Spleen (tissue), 11 donors: ENCODE results near the gene LY86. TPM values are rescaled to one million over a fixed set of nuclear protein-coding genes. Genes with fewer than 3 reads are reported as not detected.

Source experiments
- DNase-seq: peaks from one replicate; pipeline ENCODE4 v3.0.0-alpha.2; 2020
- H3K27ac ChIP-seq, 8 donors: fragments of 200-600 bp; sonication (generic) in 7 of 8; 1 replicate in 4 of 8; 2 replicates in 4 of 8; pipeline versions ENCODE4 v1.5.0 to v1.8.0; 2016 to 2021; ENCODE audit warnings: inconsistent platforms in 4 of 8, mild to moderate bottlenecking in 4 of 8, moderate library complexity in 1 of 8
- H3K27me3 ChIP-seq, 7 donors: fragments of 200-600 bp; sonication (generic) in 6 of 7; replicated peaks in 1 of 7; 1 replicate in 4 of 7; 2 replicates in 3 of 7; pipeline versions ENCODE4 v1.5.0 to v1.8.0; 2016 to 2021; ENCODE audit warnings: inconsistent platforms in 3 of 7, mild to moderate bottlenecking in 1 of 7
- H3K36me3 ChIP-seq, 6 donors: fragments of 200-600 bp; sonication (generic) in 5 of 6; 1 replicate in 4 of 6; 2 replicates in 2 of 6; pipeline versions ENCODE4 v1.5.0 to v1.8.0; 2016 to 2021; ENCODE audit warnings: inconsistent platforms in 2 of 6
- H3K4me1 ChIP-seq, 6 donors: fragments of 200-600 bp; sonication (generic) in 5 of 6; 1 replicate in 3 of 6; 2 replicates in 3 of 6; pipeline versions ENCODE4 v1.5.0 to v1.8.0; 2016 to 2021; ENCODE audit warnings: inconsistent platforms in 3 of 6
- H3K4me3 ChIP-seq, 8 donors: fragments of 200-600 bp; sonication (generic) in 7 of 8; 1 replicate in 4 of 8; 2 replicates in 4 of 8; pipeline versions ENCODE4 v1.5.0 to v1.8.0; 2016 to 2021; ENCODE audit warnings: inconsistent platforms in 4 of 8, mild to moderate bottlenecking in 4 of 8, moderate library complexity in 2 of 8
- H3K9me3 ChIP-seq, 8 donors: fragments of 200-600 bp; sonication (generic) in 7 of 8; 1 replicate in 4 of 8; 2 replicates in 4 of 8; pipeline versions ENCODE4 v1.5.0 to v1.8.0; 2016 to 2021; ENCODE audit warnings: inconsistent platforms in 4 of 8
- POLR2A ChIP-seq, 3 donors: fragments of 450-650 bp; IDR thresholded peaks; one replicate each; pipeline ENCODE4 v1.5.1; 2017; ENCODE audit warnings: antibody characterized with exemption in 3 of 3, mild to moderate bottlenecking in 1 of 3
- POLR2AphosphoS5 ChIP-seq, 3 donors: sonication (generic); formaldehyde crosslinking; IDR thresholded peaks; one replicate each; pipeline ENCODE4 v1.5.1; 2017; ENCODE audit warnings: antibody characterized with exemption in 3 of 3
- WGBS, 5 donors: extraction: QIAGEN DNeasy Blood & Tissue Kit in 3 of 5; methylation state at CpG; one replicate each; pipeline versions ENCODE4 v1.1.5 to v1.1.7; 2013 to 2018; 5-methylcytosine and 5-hydroxymethylcytosine counted together
- intact Hi-C: fragments of 100-400 bp; cut with DNase I; formaldehyde crosslinking; loops from one replicate; pipeline ENCODE4 v1.15.0; 2023; ENCODE audit warnings: low total_unique reads
- polyA plus RNA-seq, 3 donors: library from polyadenylated mRNA; stranded (reverse); fragments of 200-250 nt; gene quantifications; one replicate each; pipeline ENCODE4 v1.2.1, GENCODE V29; 2013
- total RNA-seq, 7 donors: library from RNA; depleted of rRNA in 3 of 7; stranded (reverse); fragments of >200 nt in 3 of 7; fragmentation: NEBNext Ultra II Directional in 4 of 7; extraction: Animal tissue kit (Norgen Biotek cat#: 25700) in 4 of 7; gene quantifications; one replicate each; pipeline versions ENCODE4 v1.1.0 to v1.2.1, GENCODE V29; 2016 to 2021
- TF ChIP-seq, protein P1 (sequence below), 11 experiments: fragments of 200-600 bp in 7 of 11; fragments of 450-650 bp in 4 of 11; sonication (generic) in 4 of 11; IDR thresholded peaks in 8 of 11; conservative IDR thresholded peaks in 3 of 11; 1 replicate in 7 of 11; 2 replicates in 4 of 11; pipeline versions ENCODE4 v1.4.0 to v1.8.0; 2016 to 2021; ENCODE audit warnings: antibody characterized with exemption in 11 of 11, inconsistent platforms in 4 of 11, mild to moderate bottlenecking in 1 of 11
- donor health status: healthy with polysubstance abuse.
- donor health status: DM: no; HTN: no; CAD: no; lungs with moderate emphysema.
- donor health status: DM: no; HTN: no; CAD: no.
- donor health status: Bipolar disorder and iron deficiency.
- donor health status: healthy.
- donor health status: DM: no; HTN: no; CAD: no.
- donor health status: DM: yes; HTN: yes; CAD: no.

LY86 gene
- total and polyA plus RNA-seq, 10 donors, result 31.7 to 145 (median 70.2) TPM

GRCh38 chr6:6688283-6688682 is 99.8 kb downstream of the LY86 start:
- TF ChIP-seq POLR2A (IDR thresholded peaks at IDR 0.05) (no peak), POLR2AphosphoS5 (IDR thresholded peaks at IDR 0.05) (no peak)
- TF ChIP-seq, protein P1, sequence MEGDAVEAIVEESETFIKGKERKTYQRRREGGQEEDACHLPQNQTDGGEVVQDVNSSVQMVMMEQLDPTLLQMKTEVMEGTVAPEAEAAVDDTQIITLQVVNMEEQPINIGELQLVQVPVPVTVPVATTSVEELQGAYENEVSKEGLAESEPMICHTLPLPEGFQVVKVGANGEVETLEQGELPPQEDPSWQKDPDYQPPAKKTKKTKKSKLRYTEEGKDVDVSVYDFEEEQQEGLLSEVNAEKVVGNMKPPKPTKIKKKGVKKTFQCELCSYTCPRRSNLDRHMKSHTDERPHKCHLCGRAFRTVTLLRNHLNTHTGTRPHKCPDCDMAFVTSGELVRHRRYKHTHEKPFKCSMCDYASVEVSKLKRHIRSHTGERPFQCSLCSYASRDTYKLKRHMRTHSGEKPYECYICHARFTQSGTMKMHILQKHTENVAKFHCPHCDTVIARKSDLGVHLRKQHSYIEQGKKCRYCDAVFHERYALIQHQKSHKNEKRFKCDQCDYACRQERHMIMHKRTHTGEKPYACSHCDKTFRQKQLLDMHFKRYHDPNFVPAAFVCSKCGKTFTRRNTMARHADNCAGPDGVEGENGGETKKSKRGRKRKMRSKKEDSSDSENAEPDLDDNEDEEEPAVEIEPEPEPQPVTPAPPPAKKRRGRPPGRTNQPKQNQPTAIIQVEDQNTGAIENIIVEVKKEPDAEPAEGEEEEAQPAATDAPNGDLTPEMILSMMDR (IDR thresholded peaks at IDR 0.05 in 8 of 11, conservative IDR thresholded peaks at IDR 0.05 in 3 of 11), result no peak
- no peak for DNase-seq
- WGBS, 5 donors, result 45 to 76% (median 70%) methylated on average over 1 of the region's 1 CpG
- Histone ChIP-seq H3K4me1 (peaks cover 6 to 69% (median 40%) of the 10 kb centered on the region in 6 donors), H3K36me3 (no peaks in the 10 kb centered on the region), H3K27me3 (no peaks in the 10 kb centered on the region), H3K9me3 (peaks cover 0 to 11% (median 4%) of the 10 kb centered on the region in 8 donors), H3K4me3 (no peak overlapping the region), H3K27ac (peak overlapping the region in 7 of 8 donors; percentile 36 to 89 (median 74))
- intact Hi-C loops, result no loop called here

DNA sequence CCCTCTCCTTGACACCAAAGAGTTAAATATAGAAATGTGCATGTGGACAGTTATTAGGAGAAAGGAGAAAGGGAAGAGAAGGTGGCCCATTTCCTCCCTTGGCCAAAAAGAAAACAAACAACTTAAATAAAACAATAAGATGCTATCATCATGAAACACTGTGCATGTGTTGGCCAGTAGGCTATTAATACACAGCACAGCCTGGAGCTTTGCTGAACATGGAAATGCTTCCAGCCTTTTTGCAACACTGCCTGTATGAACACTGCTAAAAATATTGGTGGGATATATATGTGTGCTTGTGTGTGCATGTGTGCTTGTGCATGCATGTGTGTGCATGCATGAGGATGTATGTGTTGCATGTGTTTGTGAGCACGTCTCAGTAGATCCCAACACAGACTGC is 100.4 kb downstream of the LY86 start:
- Histone ChIP-seq H3K36me3 (no peaks in the 10 kb centered on the region), H3K4me3 (no peak overlapping the region), H3K27me3 (no peaks in the 10 kb centered on the region), H3K27ac (peak overlapping the region in 5 of 8 donors; percentile 29 to 89 (median 80)), H3K4me1 (peaks cover 6 to 68% (median 40%) of the 10 kb centered on the region in 6 donors), H3K9me3 (peaks cover 0 to 11% (median 4%) of the 10 kb centered on the region in 8 donors)
- DNase-seq, result no peak
- no peak for TF ChIP-seq POLR2AphosphoS5 (IDR thresholded peaks at IDR 0.05)
- TF ChIP-seq, protein P1 (IDR thresholded peaks at IDR 0.05 in 8 of 11, conservative IDR thresholded peaks at IDR 0.05 in 3 of 11), result no peak
- TF ChIP-seq POLR2A (IDR thresholded peaks at IDR 0.05), result no peak
- WGBS, 5 donors, result 50 to 78% (median 73%) methylated on average over 1 of the region's 1 CpG
- intact Hi-C loops, result no loop called here

DNA sequence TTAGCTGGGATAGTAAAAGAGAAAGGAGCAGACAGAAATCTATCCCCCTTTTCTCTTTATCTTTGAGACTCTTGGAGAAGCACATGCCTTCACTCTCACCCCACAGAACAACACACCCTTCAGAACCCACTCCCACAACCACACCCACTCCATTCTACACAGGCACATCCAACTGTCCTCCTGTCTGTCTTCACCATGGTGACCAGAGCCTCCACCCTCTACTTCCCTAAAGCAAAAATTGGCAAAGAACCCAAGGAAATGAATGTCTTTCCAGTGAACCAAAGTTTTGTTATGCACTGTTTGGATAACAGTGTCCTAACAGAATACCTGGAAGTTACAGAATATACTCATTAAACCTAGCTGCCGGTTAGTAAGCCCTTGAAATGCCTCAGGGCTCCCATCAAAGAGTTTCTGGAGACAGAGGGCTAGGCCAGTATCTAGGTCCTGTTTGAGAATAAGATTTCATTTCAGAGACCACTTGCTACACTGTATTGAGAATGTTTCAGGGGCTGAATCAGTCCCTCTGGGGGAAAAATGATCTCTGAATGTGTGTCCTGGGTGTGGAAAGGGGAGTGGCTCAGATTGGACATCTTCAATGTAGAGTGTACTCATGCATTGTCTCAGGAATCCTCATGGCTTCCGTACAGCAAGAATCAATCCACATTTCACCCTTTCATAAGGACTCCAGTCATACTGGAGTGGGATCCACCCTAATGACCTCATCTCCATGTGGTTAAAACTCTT is 101.1 kb downstream of the LY86 start:
- WGBS, 5 donors, result 47 to 88% (median 72%) methylated on average over 2 of the region's 2 CpGs
- no peak overlapping the region for H3K4me3 ChIP-seq
- intact Hi-C loops, result no loop called here
- peak overlapping the region in 7 of 8 donors; percentile 29 to 89 (median 74) for H3K27ac ChIP-seq
- peaks cover 0 to 4% (median 0%) of the 10 kb centered on the region in 7 donors for H3K27me3 ChIP-seq
- peaks cover 0 to 11% (median 4%) of the 10 kb centered on the region in 8 donors for H3K9me3 ChIP-seq
- TF ChIP-seq, protein P1 (IDR thresholded peaks at IDR 0.05 in 8 of 11, conservative IDR thresholded peaks at IDR 0.05 in 3 of 11), result no peak
- TF ChIP-seq POLR2A (IDR thresholded peaks at IDR 0.05) (no peak), POLR2AphosphoS5 (IDR thresholded peaks at IDR 0.05) (no peak)
- H3K4me1 ChIP-seq, result peaks cover 6 to 68% (median 42%) of the 10 kb centered on the region in 6 donors
- H3K36me3 ChIP-seq, result no peaks in the 10 kb centered on the region
- DNase-seq, result no peak

- no peak overlapping the region for H3K4me3 ChIP-seq
- peaks cover 0 to 11% (median 4%) of the 10 kb centered on the region in 8 donors for H3K9me3 ChIP-seq
- peaks cover 0 to 5% (median 0%) of the 10 kb centered on the region in 7 donors for H3K27me3 ChIP-seq
- H3K36me3 ChIP-seq, result no peaks in the 10 kb centered on the region
- no peak for DNase-seq
- peaks cover 6 to 69% (median 45%) of the 10 kb centered on the region in 6 donors for H3K4me1 ChIP-seq
- intact Hi-C loops, result no loop called here
- WGBS, 5 donors, result 91 to 100% (median 97%) methylated on average over 2 of the region's 2 CpGs; no CpG with 5 or more reads in 1 of the 5 donors
- peak overlapping the region in 7 of 8 donors; percentile 29 to 89 (median 74) for H3K27ac ChIP-seq
- no peak for TF ChIP-seq POLR2A (IDR thresholded peaks at IDR 0.05)
- TF ChIP-seq, protein P1 (IDR thresholded peaks at IDR 0.05 in 8 of 11, conservative IDR thresholded peaks at IDR 0.05 in 3 of 11), result no peak
- no peak for TF ChIP-seq POLR2AphosphoS5 (IDR thresholded peaks at IDR 0.05)
These were observed 101.6 kb downstream of the LY86 start for GRCh38 chr6:6690144-6690483.
